Breast epithelium (tissue), 3 donors: ENCODE measurements around the gene CDK11B.

Experiments used
- CTCF ChIP-seq, 3 donors: fragments of 450-650 bp; IDR thresholded peaks; one replicate each; pipeline ENCODE4 v1.5.1; 2016 to 2017; ENCODE audit warnings: antibody characterized with exemption in 3 of 3, mild to moderate bottlenecking in 3 of 3, moderate library complexity in 3 of 3
- POLR2A ChIP-seq: fragments of 450-650 bp; IDR thresholded peaks from one replicate; pipeline ENCODE4 v1.6.1; 2016; ENCODE audit warnings: antibody characterized with exemption, mild to moderate bottlenecking, moderate library complexity
- POLR2AphosphoS5 ChIP-seq, 3 donors: sonication (generic); formaldehyde crosslinking; IDR thresholded peaks; one replicate each; pipeline ENCODE4 v1.6.1; 2017; ENCODE audit warnings: antibody characterized with exemption in 3 of 3

DNA sequence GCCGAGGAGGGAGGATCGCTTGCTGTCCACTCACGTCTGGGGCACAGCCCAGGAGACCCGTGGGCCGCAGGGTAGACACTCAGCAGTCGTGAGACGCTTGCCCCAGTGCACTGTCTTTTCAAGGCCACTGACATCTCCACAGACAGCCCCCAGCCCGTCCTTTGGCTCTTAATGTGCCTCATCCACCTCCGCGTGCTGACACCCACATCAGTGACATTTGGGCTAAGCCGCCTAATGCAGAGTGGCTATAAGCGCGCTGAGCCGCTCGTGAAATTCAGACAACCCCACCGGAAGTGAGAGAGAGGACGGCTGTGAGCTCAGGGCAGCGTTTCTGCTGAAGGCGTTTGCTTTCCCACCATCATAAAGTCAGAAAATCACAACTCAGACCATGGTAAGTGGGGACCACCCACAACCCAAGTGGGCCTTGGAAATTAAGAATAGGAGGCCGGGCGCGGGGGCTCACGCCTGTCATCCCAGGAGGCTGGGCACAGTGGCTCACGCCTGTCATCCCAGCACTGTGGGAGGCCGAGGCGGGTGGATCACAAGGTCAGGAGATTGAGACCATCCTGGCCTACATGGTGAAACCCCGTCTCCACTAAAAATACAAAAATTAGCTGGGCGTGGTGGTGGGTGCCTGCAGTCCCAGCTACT is 25.4 kb upstream of the CDK11B start:
- TF ChIP-seq CTCF (IDR thresholded peaks at IDR 0.05) (no peak), POLR2AphosphoS5 (IDR thresholded peaks at IDR 0.05) (no peak), POLR2A (no peak)
